Uterus (tissue), 2 donors: ENCODE results near the gene ZNF689.

Experiments used
- CTCF ChIP-seq, 4 experiments: fragments of 200-600 bp in 2 of 4; fragments of 450-650 bp in 2 of 4; sonication (generic) in 2 of 4; IDR thresholded peaks; one replicate each; pipeline ENCODE4 v1.5.1; 2016 to 2019; ENCODE audit warnings: antibody characterized with exemption in 4 of 4, mild to moderate bottlenecking in 2 of 4, moderate library complexity in 1 of 4
- POLR2A ChIP-seq, 2 donors: fragments of 450-650 bp; IDR thresholded peaks; one replicate each; pipeline ENCODE4 v1.6.1; 2016; ENCODE audit warnings: antibody characterized with exemption in 2 of 2, mild to moderate bottlenecking in 1 of 2, moderate library complexity in 1 of 2

DNA sequence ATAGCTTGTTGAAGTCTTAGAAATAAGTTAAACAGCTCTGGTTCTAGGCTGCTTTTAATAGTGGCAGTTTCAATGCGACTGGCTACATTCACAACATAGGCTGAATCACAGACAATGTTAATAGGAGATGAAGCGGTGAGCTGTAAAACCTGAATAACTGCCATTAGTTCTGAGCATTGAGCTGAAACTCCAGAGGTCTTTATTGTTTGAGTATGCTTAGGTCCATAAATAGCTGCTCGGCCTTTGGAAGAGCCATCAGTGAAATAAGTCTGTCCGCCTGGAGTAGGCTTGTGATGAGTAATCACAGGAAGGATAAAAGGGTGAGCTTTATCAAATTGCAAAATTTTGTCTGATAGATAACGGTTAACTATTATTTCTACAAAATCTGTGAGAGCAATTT is 9.4 kb upstream of the ZNF689 start:
- no peak for TF ChIP-seq CTCF (IDR thresholded peaks at IDR 0.05)
- TF ChIP-seq POLR2A (IDR thresholded peaks at IDR 0.05): no peak
